H9 (cell line): Measurements from ENCODE around the gene C6orf52. TPM values are rescaled to one million over a fixed set of nuclear protein-coding genes. Genes with fewer than 3 reads are reported as not detected.

Experiments
- DNase-seq: peaks from one replicate; pipeline ENCODE4 v3.0.0-alpha.2; 2017
- H2AFZ ChIP-seq: one replicate; pipeline ENCODE4 v1.6.1; 2013; ENCODE audit warnings: mild to moderate bottlenecking, low read length, control low read depth, moderate library complexity
- H2AK5ac ChIP-seq: 2 replicates; pipeline ENCODE4 v1.6.1; 2013; ENCODE audit warnings: low read length, control low read depth, mixed read lengths; ENCODE audit not compliant: insufficient read length
- H2BK120ac ChIP-seq: one replicate; pipeline ENCODE4 v1.6.1; 2013; ENCODE audit warnings: low read depth, mild to moderate bottlenecking, low read length, control low read depth, inconsistent platforms; ENCODE audit not compliant: poor library complexity, severe bottlenecking
- H2BK12ac ChIP-seq: 2 replicates; pipeline ENCODE4 v1.6.1; 2013; ENCODE audit warnings: low read length, control low read depth, mixed read lengths, low read depth; ENCODE audit not compliant: insufficient read length
- H2BK15ac ChIP-seq: 2 replicates; pipeline ENCODE4 v1.6.1; 2013; ENCODE audit warnings: low read depth, low read length, control low read depth
- H2BK20ac ChIP-seq: one replicate; pipeline ENCODE4 v1.6.1; 2013; ENCODE audit warnings: low read depth, mild to moderate bottlenecking, low read length, control low read depth, inconsistent platforms; ENCODE audit not compliant: poor library complexity, severe bottlenecking
- H2BK5ac ChIP-seq: 2 replicates; pipeline ENCODE4 v1.6.1; 2013; ENCODE audit warnings: low read length, control low read depth, mixed read lengths; ENCODE audit not compliant: insufficient read length
- H3K14ac ChIP-seq: 2 replicates; pipeline ENCODE4 v1.6.1; 2013; ENCODE audit warnings: low read length, control low read depth; ENCODE audit not compliant: insufficient read depth
- H3K18ac ChIP-seq: 2 replicates; pipeline ENCODE4 v1.6.1; 2013; ENCODE audit warnings: low read depth, mild to moderate bottlenecking, mixed read lengths, low read length, control low read depth; ENCODE audit not compliant: insufficient read length
- H3K23ac ChIP-seq: 2 replicates; pipeline ENCODE4 v1.6.1; 2013; ENCODE audit warnings: low read length, control low read depth, mixed read lengths, low read depth; ENCODE audit not compliant: insufficient read length
- H3K23me2 ChIP-seq: 2 replicates; pipeline ENCODE4 v1.6.1; 2013; ENCODE audit warnings: low read depth, mild to moderate bottlenecking, mixed read lengths, low read length, control low read depth; ENCODE audit not compliant: insufficient read length, poor library complexity, severe bottlenecking
- H3K27ac ChIP-seq: 2 replicates; pipeline ENCODE4 v1.5.1; 2013; ENCODE audit warnings: low read length, control low read depth, mixed read lengths, low read depth; ENCODE audit not compliant: insufficient read length
- H3K27me3 ChIP-seq: 2 replicates; pipeline ENCODE4 v1.6.1; 2013; ENCODE audit warnings: low read length, control low read depth, inconsistent platforms; ENCODE audit not compliant: insufficient read depth
- H3K4ac ChIP-seq: 2 replicates; pipeline ENCODE4 v1.6.1; 2013; ENCODE audit warnings: low read depth, mild to moderate bottlenecking, control low read depth, inconsistent platforms, low read length, moderate library complexity
- H3K4me1 ChIP-seq: 2 replicates; pipeline ENCODE4 v1.6.1; 2013; ENCODE audit warnings: low read length, control low read depth, inconsistent platforms; ENCODE audit not compliant: insufficient read depth
- H3K4me2 ChIP-seq: 2 replicates; pipeline ENCODE4 v1.6.1; 2013; ENCODE audit warnings: low read length, control low read depth, mixed read lengths; ENCODE audit not compliant: insufficient read length, insufficient read depth
- H3K56ac ChIP-seq: 2 replicates; pipeline ENCODE4 v1.6.1; 2013; ENCODE audit warnings: low read depth, mild to moderate bottlenecking, mixed read lengths, low read length, control low read depth; ENCODE audit not compliant: insufficient read length
- H3K79me1 ChIP-seq: 2 replicates; pipeline ENCODE4 v1.6.1; 2013; ENCODE audit warnings: low read depth, mild to moderate bottlenecking, moderate library complexity, low read length, control low read depth, inconsistent platforms; ENCODE audit not compliant: insufficient read depth, poor library complexity, severe bottlenecking
- H3K79me2 ChIP-seq: 2 replicates; pipeline ENCODE4 v1.6.1; 2013; ENCODE audit warnings: low read length, control low read depth, inconsistent platforms; ENCODE audit not compliant: insufficient read depth
- H3K9ac ChIP-seq: 2 replicates; pipeline ENCODE4 v1.6.1; 2013; ENCODE audit warnings: low read length, control low read depth, mixed read lengths; ENCODE audit not compliant: insufficient read length; ENCODE audit errors: extremely low read depth
- H3K9me3 ChIP-seq: one replicate; pipeline ENCODE4 v1.6.1; 2013; ENCODE audit warnings: low read depth, low read length, inconsistent platforms; ENCODE audit not compliant: control insufficient read depth
- H3T11ph ChIP-seq: one replicate; pipeline ENCODE4 v1.6.1; 2013; ENCODE audit warnings: mild to moderate bottlenecking, low read length, control low read depth, inconsistent platforms
- H4K20me1 ChIP-seq: one replicate; pipeline ENCODE4 v1.6.1; 2013; ENCODE audit not compliant: control insufficient read depth, insufficient read length, insufficient read depth
- H4K5ac ChIP-seq: 2 replicates; pipeline ENCODE4 v1.6.1; 2013; ENCODE audit warnings: low read depth, mild to moderate bottlenecking, mixed read lengths, low read length, control low read depth; ENCODE audit not compliant: insufficient read length
- H4K8ac ChIP-seq: replicated peaks from 2 replicates; pipeline ENCODE4 v1.6.1; 2013; ENCODE audit warnings: low read length, control low read depth, mixed read lengths, low read depth; ENCODE audit not compliant: insufficient read length
- H4K91ac ChIP-seq: 2 replicates; pipeline ENCODE4 v1.6.1; 2013; ENCODE audit warnings: low read depth, mild to moderate bottlenecking, moderate library complexity, mixed read lengths, low read length, control low read depth; ENCODE audit not compliant: insufficient read length
- H3K27ac Mint-ChIP-seq, 3 experiments: 2 replicates in 2 of 3; 3 replicates in 1 of 3; pipeline ENCODE4 v1.8.0; 2020 to 2021; ENCODE audit warnings: mixed read lengths in 3 of 3, mild to moderate bottlenecking in 1 of 3, moderate library complexity in 1 of 3
- H3K27me3 Mint-ChIP-seq: 2 replicates; pipeline ENCODE4 v1.8.0; 2021; ENCODE audit warnings: low read depth, mild to moderate bottlenecking, moderate library complexity, mixed read lengths
- H3K36me3 Mint-ChIP-seq, 3 experiments: 2 replicates in 2 of 3; 3 replicates in 1 of 3; pipeline ENCODE4 v1.8.0; 2020 to 2021; ENCODE audit warnings: low read depth in 3 of 3, mixed read lengths in 3 of 3; ENCODE audit not compliant: insufficient read depth in 1 of 3
- H3K4me1 Mint-ChIP-seq, 2 experiments: 2 replicates each; pipeline ENCODE4 v1.8.0; 2020; ENCODE audit warnings: mixed read lengths in 2 of 2
- H3K4me3 Mint-ChIP-seq, 2 experiments: 2 replicates in 1 of 2; 3 replicates in 1 of 2; pipeline ENCODE4 v1.8.0; 2020 to 2021; ENCODE audit warnings: mild to moderate bottlenecking in 2 of 2, mixed read lengths in 2 of 2, moderate library complexity in 1 of 2
- H3K9me3 Mint-ChIP-seq, 2 experiments: 2 replicates in 1 of 2; 3 replicates in 1 of 2; pipeline ENCODE4 v1.8.0; 2020; ENCODE audit warnings: mild to moderate bottlenecking in 2 of 2, mixed read lengths in 2 of 2, moderate library complexity in 1 of 2
- WGBS: extraction: QIAGEN DNeasy Blood & Tissue Kit; methylation state at CpG from one replicate; pipeline ENCODE4 v1.1.7; 2013; ENCODE audit warnings: missing lambda C conversion rate, low lambda C conversion rate, mixed read lengths; ENCODE audit not compliant: insufficient read length; ENCODE audit errors: extremely low coverage; 5-methylcytosine and 5-hydroxymethylcytosine counted together
- total RNA-seq: library from RNA; stranded (reverse); gene quantifications from 2 replicates; pipeline ENCODE4 v1.2.1, GENCODE V29; 2021
- TF ChIP-seq, protein P1 (sequence below): fragments of 200-600 bp; sonication (generic); conservative IDR thresholded peaks from 3 replicates; pipeline ENCODE4 v1.8.0; 2021; ENCODE audit warnings: antibody characterized with exemption, mild to moderate bottlenecking

Gene C6orf52
- total RNA-seq, 1 experiment from 2014 or later, result 1.8 TPM

DNA sequence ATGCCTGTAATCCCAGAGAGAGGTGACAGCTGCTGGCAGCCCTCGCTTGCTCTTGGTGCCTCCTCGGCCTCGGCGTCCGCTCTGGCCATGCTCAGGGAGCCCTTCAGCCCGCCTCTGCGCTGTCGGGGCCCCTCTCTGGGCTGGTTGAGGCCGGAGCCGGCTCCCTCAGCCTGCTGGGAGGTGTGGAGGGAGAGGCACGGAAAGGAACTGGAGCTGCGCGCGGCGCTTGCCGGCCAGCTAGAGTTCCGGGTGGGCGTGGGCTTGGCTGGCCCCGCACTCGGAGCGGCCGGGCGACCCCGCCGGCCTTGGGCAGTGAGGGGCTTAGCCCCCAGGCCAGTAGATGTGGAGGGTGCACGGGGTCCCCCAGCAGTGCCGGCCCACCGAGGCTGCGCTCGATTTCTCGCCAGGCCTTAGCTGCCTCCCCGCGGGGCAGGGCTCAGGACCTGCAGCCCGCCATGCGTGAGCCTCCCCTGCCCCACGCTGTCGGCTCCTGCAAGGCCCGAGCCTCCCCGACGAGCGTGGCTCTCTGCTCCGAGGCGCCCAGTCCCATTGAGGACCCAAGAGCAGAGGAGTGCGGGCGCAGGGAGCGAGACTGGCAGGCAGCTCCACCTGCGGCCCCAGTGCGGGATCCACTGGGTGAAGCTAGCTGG is 34.6 kb downstream of the C6orf52 start:
- peak; percentile 69 for DNase-seq
- no peak overlapping the region for H2AFZ ChIP-seq
- TF ChIP-seq, protein P1, sequence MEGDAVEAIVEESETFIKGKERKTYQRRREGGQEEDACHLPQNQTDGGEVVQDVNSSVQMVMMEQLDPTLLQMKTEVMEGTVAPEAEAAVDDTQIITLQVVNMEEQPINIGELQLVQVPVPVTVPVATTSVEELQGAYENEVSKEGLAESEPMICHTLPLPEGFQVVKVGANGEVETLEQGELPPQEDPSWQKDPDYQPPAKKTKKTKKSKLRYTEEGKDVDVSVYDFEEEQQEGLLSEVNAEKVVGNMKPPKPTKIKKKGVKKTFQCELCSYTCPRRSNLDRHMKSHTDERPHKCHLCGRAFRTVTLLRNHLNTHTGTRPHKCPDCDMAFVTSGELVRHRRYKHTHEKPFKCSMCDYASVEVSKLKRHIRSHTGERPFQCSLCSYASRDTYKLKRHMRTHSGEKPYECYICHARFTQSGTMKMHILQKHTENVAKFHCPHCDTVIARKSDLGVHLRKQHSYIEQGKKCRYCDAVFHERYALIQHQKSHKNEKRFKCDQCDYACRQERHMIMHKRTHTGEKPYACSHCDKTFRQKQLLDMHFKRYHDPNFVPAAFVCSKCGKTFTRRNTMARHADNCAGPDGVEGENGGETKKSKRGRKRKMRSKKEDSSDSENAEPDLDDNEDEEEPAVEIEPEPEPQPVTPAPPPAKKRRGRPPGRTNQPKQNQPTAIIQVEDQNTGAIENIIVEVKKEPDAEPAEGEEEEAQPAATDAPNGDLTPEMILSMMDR, result no peak

More for the DNA sequence above, 34.6 kb downstream of the C6orf52 start:
- no peak overlapping the region for H4K5ac ChIP-seq
- H2BK15ac ChIP-seq, result no peak overlapping the region
- H4K20me1 ChIP-seq, result no peaks in the 10 kb centered on the region
- no peaks in the 10 kb centered on the region for H3K27me3 ChIP-seq
- H4K91ac ChIP-seq, result no peak overlapping the region
- no peak overlapping the region for H3T11ph ChIP-seq
- peaks cover 0 to 6% of the 10 kb centered on the region in 2 experiments; a peak in 2 of 4 replicates for H3K4me1 Mint-ChIP-seq
- no peak overlapping the region for H3K18ac ChIP-seq
- H3K4me2 ChIP-seq, result no peak overlapping the region
- H2BK12ac ChIP-seq, result no peak overlapping the region
- no peak overlapping the region for H3K14ac ChIP-seq
- peaks cover 0 to 2% (median 0%) of the 10 kb centered on the region in 3 experiments; a peak in 4 of 7 replicates for H3K36me3 Mint-ChIP-seq
- H3K27ac ChIP-seq, result no peak overlapping the region
- H3K79me1 ChIP-seq, result no peaks in the 10 kb centered on the region
- no peaks in the 10 kb centered on the region for H3K79me2 ChIP-seq
- no peak overlapping the region for H3K56ac ChIP-seq
- H2BK120ac ChIP-seq, result no peak overlapping the region
- no peak overlapping the region for H3K23ac ChIP-seq
- WGBS, result no CpG with 5 or more reads among the region's 48 CpGs
- H3K27ac Mint-ChIP-seq, result no peak overlapping the region
- no peaks in the 10 kb centered on the region for H3K23me2 ChIP-seq
- peak overlapping the region in 1 of 2 experiments; percentile 48; a peak in 2 of 5 replicates for H3K4me3 Mint-ChIP-seq
- H3K4me1 ChIP-seq, result no peaks in the 10 kb centered on the region
- H3K9me3 Mint-ChIP-seq, result peaks cover 3 to 11% of the 10 kb centered on the region in 2 experiments; a peak in 3 of 5 replicates
- H3K9me3 ChIP-seq, result no peaks in the 10 kb centered on the region
- no peak overlapping the region for H3K4ac ChIP-seq
- no peak overlapping the region for H2BK20ac ChIP-seq
- H3K9ac ChIP-seq, result no peak overlapping the region
- no peak overlapping the region for H2AK5ac ChIP-seq
- no peak overlapping the region for H2BK5ac ChIP-seq
- H3K27me3 Mint-ChIP-seq, result peaks cover 8% of the 10 kb centered on the region
- no peak overlapping the region for H4K8ac ChIP-seq
